Gastrocnemius medialis (tissue), 4 donors: Measurements from ENCODE around the gene CARNS1.

Experiments used
- CTCF ChIP-seq, 5 experiments: fragments of 450-650 bp in 3 of 5; fragments of 200-600 bp in 2 of 5; sonication (generic) in 2 of 5; IDR thresholded peaks in 4 of 5; conservative IDR thresholded peaks in 1 of 5; 1 replicate in 4 of 5; 2 replicates in 1 of 5; pipeline ENCODE4 v1.5.1; 2016 to 2019; ENCODE audit warnings: antibody characterized with exemption in 5 of 5, mild to moderate bottlenecking in 3 of 5, moderate library complexity in 3 of 5
- POLR2A ChIP-seq, 2 donors: fragments of 450-650 bp; IDR thresholded peaks; one replicate each; pipeline ENCODE4 v1.6.1; 2017; ENCODE audit warnings: antibody characterized with exemption in 2 of 2, mild to moderate bottlenecking in 2 of 2, moderate library complexity in 2 of 2

DNA sequence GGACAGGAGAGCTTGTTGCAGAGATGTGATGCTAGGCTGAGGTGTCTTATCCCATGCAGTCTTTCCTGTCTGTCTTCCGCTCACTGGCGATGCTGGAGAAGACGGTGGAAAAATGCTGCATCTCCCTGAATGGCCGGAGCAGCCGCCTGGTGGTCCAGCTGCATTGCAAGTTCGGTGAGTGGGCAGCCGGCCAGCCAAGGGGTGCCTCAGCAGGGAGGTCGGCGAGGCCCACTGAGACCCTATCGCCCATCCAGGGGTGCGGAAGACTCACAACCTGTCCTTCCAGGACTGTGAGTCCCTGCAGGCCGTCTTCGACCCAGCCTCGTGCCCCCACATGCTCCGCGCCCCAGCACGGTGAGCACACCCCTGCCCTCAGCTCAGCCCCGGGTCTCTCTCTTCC, 22.0 kb upstream of the CARNS1 start:
- TF ChIP-seq POLR2A (IDR thresholded peaks at IDR 0.05) (no peak), CTCF (IDR thresholded peaks at IDR 0.05 in 4 of 5, conservative IDR thresholded peaks at IDR 0.05 in 1 of 5) (no peak)
